Embryonic facial prominence (tissue), 1 donor: ENCODE data around the gene SHC4.

Experiments used
- DNase-seq: peaks from one replicate; pipeline ENCODE4 v3.0.0-alpha.2; 2016; ENCODE audit errors: extremely low spot score

Gene SHC4

GRCh38 chr15:48968066-48968465 is 4.3 kb upstream of the SHC4 start:
- DNase-seq: no peak

GRCh38 chr15:48967336-48967735 is 3.6 kb upstream of the SHC4 start:
- DNase-seq: no peak

- DNase-seq: no peak
Observed at GRCh38 chr15:48966595-48967301, 3.0 kb upstream of the SHC4 start.

- no peak for DNase-seq
Observed at GRCh38 chr15:48965972-48966371, 2.3 kb upstream of the SHC4 start.

GRCh38 chr15:48964898-48965297 is 1.2 kb upstream of the SHC4 start:
- no peak for DNase-seq

GRCh38 chr15:48962662-48963523 is 826 bp downstream of the SHC4 start:
- DNase-seq: no peak

- no peak for DNase-seq
Observed at GRCh38 chr15:48955967-48956366, 7.8 kb downstream of the SHC4 start.

GRCh38 chr15:48955370-48955769 is 8.3 kb downstream of the SHC4 start:
- no peak for DNase-seq

- no peak for DNase-seq
Observed at GRCh38 chr15:48954538-48954937, 9.2 kb downstream of the SHC4 start.

- DNase-seq: no peak
Observed at GRCh38 chr15:48946840-48947187, 16.9 kb downstream of the SHC4 start.

GRCh38 chr15:48946074-48946839 is 17.5 kb downstream of the SHC4 start:
- no peak for DNase-seq

GRCh38 chr15:48945386-48945785 is 18.3 kb downstream of the SHC4 start:
- no peak for DNase-seq

GRCh38 chr15:48941904-48942303 is 21.8 kb downstream of the SHC4 start:
- DNase-seq: no peak

- DNase-seq: no peak
Observed at GRCh38 chr15:48940508-48940907, 23.2 kb downstream of the SHC4 start.

GRCh38 chr15:48939648-48940047 is 24.1 kb downstream of the SHC4 start:
- DNase-seq: no peak

- no peak for DNase-seq
Observed at GRCh38 chr15:48937886-48938285, 25.8 kb downstream of the SHC4 start.

- no peak for DNase-seq
Observed at GRCh38 chr15:48936666-48937065, 27.1 kb downstream of the SHC4 start.

GRCh38 chr15:48935236-48935635 is 28.5 kb downstream of the SHC4 start:
- no peak for DNase-seq

- DNase-seq: no peak
Observed at GRCh38 chr15:48930735-48931134, 33.0 kb downstream of the SHC4 start.

- no peak for DNase-seq
Observed at GRCh38 chr15:48929661-48930060, 34.1 kb downstream of the SHC4 start.

GRCh38 chr15:48928877-48929538 is 34.7 kb downstream of the SHC4 start:
- DNase-seq: no peak

- no peak for DNase-seq
Observed at GRCh38 chr15:48925714-48926223, 38.0 kb downstream of the SHC4 start.
